CD4-positive, CD25-positive, alpha-beta regulatory T cell (primary cell): ENCODE data around the gene DICER1. TPM values are rescaled to one million over a fixed set of nuclear protein-coding genes. Genes with fewer than 3 reads are reported as not detected.

Source experiments
- ATAC-seq, 2 donors: fragments of 150-1000 bp; cut with Tn5 transposase; one replicate each; pipeline ENCODE4 v1.10.0; 2021; ENCODE audit warnings: low read depth in 2 of 2, moderate number of reproducible peaks in 2 of 2, moderate library complexity in 1 of 2
- DNase-seq, 3 donors: peaks; one replicate each; pipeline versions ENCODE4 v3.0.0 to v3.0.0-alpha.2; 2012 to 2022; ENCODE audit warnings: mixed read lengths in 1 of 3
- H3K27ac ChIP-seq: one replicate; pipeline ENCODE4 v1.7.0; 2013; ENCODE audit warnings: mild to moderate bottlenecking, low read length; ENCODE audit not compliant: insufficient read depth, poor library complexity, severe bottlenecking
- H3K27me3 ChIP-seq: one replicate; pipeline ENCODE4 v1.7.0; 2013; ENCODE audit warnings: low read length; ENCODE audit not compliant: control insufficient read depth, insufficient read depth
- H3K36me3 ChIP-seq: one replicate; pipeline ENCODE4 v1.7.0; 2013; ENCODE audit warnings: mild to moderate bottlenecking, low read length, moderate library complexity; ENCODE audit not compliant: control insufficient read depth, insufficient read depth
- H3K4me1 ChIP-seq: 2 replicates; pipeline ENCODE4 v1.7.0; 2013; ENCODE audit warnings: mild to moderate bottlenecking, low read length; ENCODE audit not compliant: insufficient read depth, control insufficient read depth, poor library complexity, severe bottlenecking
- H3K4me3 ChIP-seq: one replicate; pipeline ENCODE4 v1.7.0; 2013; ENCODE audit warnings: low read depth, mild to moderate bottlenecking, low read length, moderate library complexity
- H3K9me3 ChIP-seq, 2 experiments: 1 replicate in 1 of 2; 2 replicates in 1 of 2; pipeline ENCODE4 v1.7.0; 2013; ENCODE audit warnings: low read length in 2 of 2, mild to moderate bottlenecking in 1 of 2, moderate library complexity in 1 of 2; ENCODE audit not compliant: control insufficient read depth in 2 of 2
- H3K27ac Mint-ChIP-seq, 3 donors: one replicate each; pipeline ENCODE4 v1.8.0; 2020 to 2022; ENCODE audit warnings: mild to moderate bottlenecking in 3 of 3, mixed read lengths in 3 of 3, moderate library complexity in 2 of 3
- H3K27me3 Mint-ChIP-seq: one replicate; pipeline ENCODE4 v1.8.0; 2022; ENCODE audit warnings: mild to moderate bottlenecking, mixed read lengths
- H3K36me3 Mint-ChIP-seq: one replicate; pipeline ENCODE4 v1.8.0; 2020; ENCODE audit warnings: mixed read lengths
- H3K4me1 Mint-ChIP-seq, 4 donors: one replicate each; pipeline ENCODE4 v1.8.0; 2020 to 2022; ENCODE audit warnings: mixed read lengths in 4 of 4, mild to moderate bottlenecking in 1 of 4
- H3K4me3 Mint-ChIP-seq, 4 donors: one replicate each; pipeline ENCODE4 v1.8.0; 2020 to 2022; ENCODE audit warnings: mild to moderate bottlenecking in 4 of 4, mixed read lengths in 4 of 4, moderate library complexity in 3 of 4
- H3K9me3 Mint-ChIP-seq, 7 donors: one replicate each; pipeline ENCODE4 v1.8.0; 2020 to 2022; ENCODE audit warnings: mixed read lengths in 7 of 7, mild to moderate bottlenecking in 3 of 7, moderate library complexity in 2 of 7
- polyA plus RNA-seq, 4 donors: library from polyadenylated mRNA; unstranded; fragments of 300-500 nt; fragmentation: Illumina TruSeq; gene quantifications; one replicate each; pipeline ENCODE4 v1.2.3, GENCODE V29; 2021
- total RNA-seq: library from RNA; stranded (reverse); gene quantifications from one replicate; pipeline ENCODE4 v1.2.3, GENCODE V29; 2022

DICER1 gene
- total and polyA plus RNA-seq, 5 donors from 2014 or later, result 12.4 to 52.0 (median 13.1) TPM

GRCh38 chr14:95095996-95096395, 61.3 kb downstream of the DICER1 start:
- DNase-seq (no peak), ATAC-seq (no peak)
- Mint-ChIP-seq H3K36me3 (peaks cover 59% of the 10 kb centered on the region), H3K27ac (no peak overlapping the region), H3K27me3 (no peaks in the 10 kb centered on the region), H3K4me1 (peaks cover 6 to 23% (median 15%) of the 10 kb centered on the region in 4 donors), H3K4me3 (no peak overlapping the region), H3K9me3 (no peaks in the 10 kb centered on the region)
- H3K36me3 ChIP-seq, result peaks cover 63% of the 10 kb centered on the region
- no peaks in the 10 kb centered on the region for H3K4me1 ChIP-seq
- no peak overlapping the region for H3K4me3 ChIP-seq
- no peaks in the 10 kb centered on the region for H3K27me3 ChIP-seq
- no peaks in the 10 kb centered on the region for H3K9me3 ChIP-seq
- no peak overlapping the region for H3K27ac ChIP-seq

GRCh38 chr14:95092723-95093122, 64.6 kb downstream of the DICER1 start:
- Histone ChIP-seq H3K27ac (no peak overlapping the region), H3K27me3 (no peaks in the 10 kb centered on the region), H3K36me3 (peaks cover 89% of the 10 kb centered on the region), H3K4me1 (no peaks in the 10 kb centered on the region), H3K9me3 (no peaks in the 10 kb centered on the region), H3K4me3 (no peak overlapping the region)
- no peaks in the 10 kb centered on the region for H3K27me3 Mint-ChIP-seq
- H3K36me3 Mint-ChIP-seq, result peaks cover 63% of the 10 kb centered on the region
- H3K4me3 Mint-ChIP-seq, result no peak overlapping the region
- DNase-seq (no peak), ATAC-seq (no peak)
- H3K4me1 Mint-ChIP-seq, result peaks cover 0 to 4% (median 0%) of the 10 kb centered on the region in 4 donors
- no peaks in the 10 kb centered on the region for H3K9me3 Mint-ChIP-seq
- peak overlapping the region in 1 of 3 donors; percentile 77 for H3K27ac Mint-ChIP-seq

GRCh38 chr14:95091581-95091980, 65.7 kb downstream of the DICER1 start:
- peaks cover 91% of the 10 kb centered on the region for H3K36me3 ChIP-seq
- H3K4me1 Mint-ChIP-seq, result no peaks in the 10 kb centered on the region
- H3K4me3 Mint-ChIP-seq, result no peak overlapping the region
- ATAC-seq (no peak), DNase-seq (no peak)
- H3K27ac ChIP-seq, result no peak overlapping the region
- no peak overlapping the region for H3K4me3 ChIP-seq
- H3K27me3 ChIP-seq, result no peaks in the 10 kb centered on the region
- H3K9me3 ChIP-seq, result no peaks in the 10 kb centered on the region
- H3K36me3 Mint-ChIP-seq, result peaks cover 63% of the 10 kb centered on the region
- no peak overlapping the region for H3K27ac Mint-ChIP-seq
- no peaks in the 10 kb centered on the region for H3K9me3 Mint-ChIP-seq
- no peaks in the 10 kb centered on the region for H3K27me3 Mint-ChIP-seq
- no peaks in the 10 kb centered on the region for H3K4me1 ChIP-seq

GRCh38 chr14:95088665-95089064, 68.7 kb downstream of the DICER1 start:
- Histone ChIP-seq H3K36me3 (peaks cover 66% of the 10 kb centered on the region), H3K4me1 (no peaks in the 10 kb centered on the region), H3K27ac (no peak overlapping the region), H3K9me3 (no peaks in the 10 kb centered on the region), H3K4me3 (no peak overlapping the region), H3K27me3 (no peaks in the 10 kb centered on the region)
- DNase-seq (no peak), ATAC-seq (no peak)
- H3K4me1 Mint-ChIP-seq, result no peaks in the 10 kb centered on the region
- H3K27ac Mint-ChIP-seq, result no peak overlapping the region
- no peaks in the 10 kb centered on the region for H3K27me3 Mint-ChIP-seq
- no peak overlapping the region for H3K4me3 Mint-ChIP-seq
- H3K9me3 Mint-ChIP-seq, result no peaks in the 10 kb centered on the region
- peaks cover 50% of the 10 kb centered on the region for H3K36me3 Mint-ChIP-seq

- H3K27ac Mint-ChIP-seq, result peak overlapping the region in 1 of 3 donors; percentile 4
- peaks cover 42% of the 10 kb centered on the region for H3K36me3 Mint-ChIP-seq
Measured at GRCh38 chr14:95087619-95088018, 69.7 kb downstream of the DICER1 start.

GRCh38 chr14:95085321-95085720, 72.0 kb downstream of the DICER1 start:
- Mint-ChIP-seq H3K27ac (peak overlapping the region in 1 of 3 donors; percentile 32), H3K27me3 (no peaks in the 10 kb centered on the region), H3K9me3 (no peaks in the 10 kb centered on the region), H3K4me3 (no peak overlapping the region), H3K36me3 (peaks cover 24% of the 10 kb centered on the region), H3K4me1 (no peaks in the 10 kb centered on the region)
- Histone ChIP-seq H3K36me3 (peaks cover 35% of the 10 kb centered on the region), H3K9me3 (no peaks in the 10 kb centered on the region), H3K4me1 (no peaks in the 10 kb centered on the region), H3K4me3 (no peak overlapping the region), H3K27me3 (no peaks in the 10 kb centered on the region), H3K27ac (no peak overlapping the region)
- DNase-seq (no peak), ATAC-seq (no peak)

More at GRCh38 chr14:95087619-95088018, 69.7 kb downstream of the DICER1 start:
- Histone ChIP-seq H3K36me3 (peaks cover 56% of the 10 kb centered on the region), H3K4me3 (no peak overlapping the region), H3K27me3 (no peaks in the 10 kb centered on the region), H3K4me1 (no peaks in the 10 kb centered on the region), H3K9me3 (no peaks in the 10 kb centered on the region), H3K27ac (no peak overlapping the region)
- Mint-ChIP-seq H3K27me3 (no peaks in the 10 kb centered on the region), H3K4me1 (no peaks in the 10 kb centered on the region), H3K9me3 (no peaks in the 10 kb centered on the region), H3K4me3 (no peak overlapping the region)
- ATAC-seq (no peak), DNase-seq (no peak)

- Mint-ChIP-seq H3K4me3 (no peak overlapping the region), H3K4me1 (no peaks in the 10 kb centered on the region), H3K9me3 (peaks cover 0 to 1% (median 0%) of the 10 kb centered on the region in 7 donors), H3K27me3 (no peaks in the 10 kb centered on the region), H3K36me3 (peaks cover under 1% of the 10 kb centered on the region), H3K27ac (peak overlapping the region in 1 of 3 donors; percentile 17)
- DNase-seq (no peak), ATAC-seq (no peak)
- Histone ChIP-seq H3K27ac (no peak overlapping the region), H3K4me3 (no peak overlapping the region), H3K4me1 (no peaks in the 10 kb centered on the region), H3K36me3 (no peaks in the 10 kb centered on the region), H3K27me3 (no peaks in the 10 kb centered on the region), H3K9me3 (no peaks in the 10 kb centered on the region)
Measured at GRCh38 chr14:95078867-95079266, 78.5 kb downstream of the DICER1 start.

- H3K4me1 Mint-ChIP-seq, result no peaks in the 10 kb centered on the region
- peaks cover 0 to 4% (median 0%) of the 10 kb centered on the region in 7 donors for H3K9me3 Mint-ChIP-seq
- H3K27ac Mint-ChIP-seq, result no peak overlapping the region
- peaks cover 6% of the 10 kb centered on the region for H3K27me3 Mint-ChIP-seq
- Histone ChIP-seq H3K4me1 (no peaks in the 10 kb centered on the region), H3K27me3 (no peaks in the 10 kb centered on the region), H3K9me3 (no peaks in the 10 kb centered on the region), H3K27ac (no peak overlapping the region), H3K4me3 (no peak overlapping the region), H3K36me3 (no peaks in the 10 kb centered on the region)
- DNase-seq (no peak), ATAC-seq (no peak)
- H3K36me3 Mint-ChIP-seq, result no peaks in the 10 kb centered on the region
- no peak overlapping the region for H3K4me3 Mint-ChIP-seq
Measured at GRCh38 chr14:95077345-95077744, 80.0 kb downstream of the DICER1 start.
